Measurements from ENCODE around the gene BRICD5. TPM values are rescaled to one million over a fixed set of nuclear protein-coding genes. Genes with fewer than 3 reads are reported as not detected.
"Not testable (repeated sequence)": the region's sequence is repeated elsewhere in the genome, so short reads cannot be mapped to it uniquely, and the experiment has no call there.

The BRICD5 gene
- total RNA-seq, 1 donor from 2014 or later: 24.6 TPM

DNA sequence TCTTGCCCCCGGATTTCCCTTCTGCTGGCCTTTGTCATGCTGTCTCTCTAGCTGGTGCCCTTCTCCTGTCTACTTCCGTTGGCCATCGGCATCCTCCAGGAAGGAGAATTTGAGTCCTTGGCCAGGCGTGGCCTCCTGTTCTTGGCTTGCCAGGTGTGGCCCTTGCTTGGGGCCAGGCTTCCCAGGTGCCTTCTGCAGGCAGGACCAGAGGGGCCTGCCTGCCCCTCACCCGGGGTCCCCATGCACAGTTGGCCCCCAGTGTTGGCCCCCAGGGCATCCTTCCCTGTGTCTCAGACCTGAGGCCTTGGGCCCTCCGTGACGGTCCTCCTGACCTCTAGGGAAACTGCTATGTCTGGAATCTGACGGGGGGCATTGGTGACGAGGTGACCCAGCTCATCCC, 2.8 kb downstream of the BRICD5 start:
- Mint-ChIP-seq H3K27ac (peak overlapping the region; percentile 25), H3K36me3 (ENCODE audit: low read depth) (peaks cover 38% of the 10 kb centered on the region), H3K27me3 (ENCODE audit: low read depth) (no peaks in the 10 kb centered on the region), H3K9me3 (no peaks in the 10 kb centered on the region), H3K4me3 (ENCODE audit: low read depth) (peak overlapping the region; percentile 64), H3K4me1 (ENCODE audit: low read depth) (peaks cover 25% of the 10 kb centered on the region)
- intact Hi-C loops (cut with micrococcal nuclease): no loop called here
- no peak for DNase-seq (ENCODE audit: low spot score)

DNA sequence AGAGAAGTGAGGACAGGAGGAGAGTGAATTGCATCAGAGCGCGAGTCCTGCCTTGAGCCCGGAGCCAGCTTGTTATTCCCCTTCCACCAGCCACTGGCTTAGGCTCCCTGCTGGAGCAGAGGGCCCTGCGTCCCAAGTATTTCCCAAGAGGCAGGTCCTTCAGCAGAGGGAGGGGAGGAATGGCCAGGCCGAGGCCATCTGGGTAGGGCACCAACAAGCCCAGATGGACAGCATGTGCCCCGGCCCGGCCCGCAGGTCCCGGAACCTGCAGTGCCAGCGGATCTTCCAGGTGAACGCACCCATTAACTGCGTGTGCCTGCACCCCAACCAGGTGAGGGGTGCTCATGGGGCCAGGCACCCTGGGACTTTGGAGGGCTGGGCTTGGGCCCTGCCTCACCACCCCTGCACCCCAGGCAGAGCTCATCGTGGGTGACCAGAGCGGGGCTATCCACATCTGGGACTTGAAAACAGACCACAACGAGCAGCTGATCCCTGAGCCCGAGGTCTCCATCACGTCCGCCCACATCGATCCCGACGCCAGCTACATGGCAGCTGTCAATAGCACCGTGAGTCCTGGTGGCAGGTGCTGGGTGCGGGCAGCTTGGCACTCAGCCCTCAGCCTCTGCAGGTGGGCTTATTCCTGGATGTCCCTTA, 3.8 kb downstream of the BRICD5 start:
- Mint-ChIP-seq H3K27ac (peak overlapping the region; percentile 25), H3K4me1 (ENCODE audit: low read depth) (peaks cover 19% of the 10 kb centered on the region), H3K27me3 (ENCODE audit: low read depth) (peaks cover 6% of the 10 kb centered on the region), H3K36me3 (ENCODE audit: low read depth) (peaks cover 30% of the 10 kb centered on the region), H3K9me3 (no peaks in the 10 kb centered on the region), H3K4me3 (ENCODE audit: low read depth) (peak overlapping the region; percentile 74)
- DNase-seq (ENCODE audit: low spot score): no peak
- intact Hi-C loops (cut with micrococcal nuclease): no loop called here

DNA sequence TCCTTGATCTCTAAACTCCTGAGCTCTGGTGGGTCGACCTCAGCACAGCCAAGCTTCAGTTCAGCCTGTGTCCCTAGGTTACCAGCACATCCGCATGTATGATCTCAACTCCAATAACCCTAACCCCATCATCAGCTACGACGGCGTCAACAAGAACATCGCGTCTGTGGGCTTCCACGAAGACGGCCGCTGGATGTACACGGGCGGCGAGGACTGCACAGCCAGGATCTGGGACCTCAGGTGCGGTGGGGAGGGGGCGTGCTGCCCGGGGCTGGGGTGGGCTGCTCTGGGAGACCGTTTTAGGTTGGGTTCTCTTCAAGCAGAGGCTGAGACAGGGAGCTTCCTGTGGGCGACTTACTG, 4.3 kb downstream of the BRICD5 start:
- H3K4me3 Mint-ChIP-seq (ENCODE audit: low read depth): peak overlapping the region; percentile 74
- intact Hi-C loops (cut with micrococcal nuclease): no loop called here

DNA sequence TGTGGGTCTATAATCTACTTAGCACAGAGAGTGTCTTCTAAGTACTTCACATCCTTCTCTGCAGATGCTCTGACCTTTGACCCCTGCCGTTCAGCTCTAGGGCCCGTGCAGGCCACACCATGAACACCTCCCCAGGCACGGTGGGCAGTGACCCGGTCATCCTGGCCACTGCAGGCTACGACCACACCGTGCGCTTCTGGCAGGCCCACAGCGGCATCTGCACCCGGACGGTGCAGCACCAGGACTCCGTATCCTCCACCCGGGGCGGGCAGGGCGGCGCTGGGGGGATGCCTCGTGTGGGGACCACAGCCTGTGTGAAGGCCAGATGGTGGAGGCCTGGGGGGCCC, 4.7 kb downstream of the BRICD5 start:
- Mint-ChIP-seq H3K4me1 (ENCODE audit: low read depth) (peaks cover 18% of the 10 kb centered on the region), H3K27ac (peak overlapping the region; percentile 69), H3K4me3 (ENCODE audit: low read depth) (peak overlapping the region; percentile 74), H3K9me3 (no peaks in the 10 kb centered on the region), H3K27me3 (ENCODE audit: low read depth) (peaks cover 10% of the 10 kb centered on the region), H3K36me3 (ENCODE audit: low read depth) (peaks cover 26% of the 10 kb centered on the region)
- intact Hi-C loops (cut with micrococcal nuclease): loop anchor here (1.0 kb wide), 1 partner anchor 17 kb away; the partner anchor contains the start of gene E4F1
- DNase-seq (ENCODE audit: low spot score): no peak

More for the DNA sequence above, 4.3 kb downstream of the BRICD5 start:
- no peaks in the 10 kb centered on the region for H3K9me3 Mint-ChIP-seq
- peaks cover 26% of the 10 kb centered on the region for H3K36me3 Mint-ChIP-seq (ENCODE audit: low read depth)
- DNase-seq (ENCODE audit: low spot score): no peak
- peaks cover 18% of the 10 kb centered on the region for H3K4me1 Mint-ChIP-seq (ENCODE audit: low read depth)
- H3K27me3 Mint-ChIP-seq (ENCODE audit: low read depth): peaks cover 10% of the 10 kb centered on the region
- H3K27ac Mint-ChIP-seq: peak overlapping the region; percentile 44

DNA sequence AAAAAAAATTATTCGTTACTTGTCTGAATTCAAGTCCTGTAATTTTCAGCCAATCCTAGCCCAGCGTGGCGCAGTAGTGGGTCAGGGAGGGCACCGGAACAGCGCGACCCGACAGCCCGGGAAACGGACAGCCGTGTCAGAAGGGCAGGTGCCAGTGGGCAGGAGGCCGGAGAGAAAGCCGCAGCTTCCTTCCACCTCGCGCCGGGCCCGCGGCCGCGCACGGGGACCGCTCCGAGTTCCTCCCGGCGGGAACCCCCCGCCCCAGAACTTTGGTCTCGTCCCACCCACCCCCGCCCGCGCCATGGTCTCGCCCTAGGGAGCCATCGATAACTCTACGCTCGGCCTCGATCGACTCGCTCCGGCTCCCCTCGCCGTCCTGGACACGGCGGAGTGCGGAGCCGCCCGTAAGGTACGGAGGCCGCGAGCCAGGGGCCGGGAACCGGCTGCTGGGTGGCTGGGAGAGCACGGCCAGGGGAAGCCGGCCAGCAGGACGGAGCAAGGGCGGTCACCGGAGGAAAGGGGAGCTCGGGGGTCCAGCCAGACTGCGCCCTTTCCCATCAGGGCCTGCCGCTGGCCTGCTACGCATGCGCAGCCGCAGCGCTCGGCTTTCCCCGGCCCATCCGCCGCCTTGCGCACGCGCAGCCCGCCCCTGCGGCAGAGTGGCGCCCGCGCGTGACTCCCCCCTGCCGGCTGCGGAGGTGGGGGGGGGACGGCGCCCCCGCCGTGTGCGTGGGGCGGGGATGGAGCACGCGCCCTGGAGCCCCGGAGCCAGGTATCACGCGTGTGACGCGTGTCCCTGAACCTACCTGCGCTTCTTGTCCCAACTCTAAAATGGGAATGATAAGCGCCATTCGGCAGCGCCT, 5.3 kb downstream of the BRICD5 start, which contains the start of gene MLST8:
MLST8 (plus strand) TSS at position 351 of the 863 bp plus-strand sequence. CDS start 632 bp downstream, outside the sequence.
- Mint-ChIP-seq H3K9me3 (no peaks in the 10 kb centered on the region), H3K4me3 (ENCODE audit: low read depth) (peak within 1 kb of the TSS; percentile 81), H3K27me3 (ENCODE audit: low read depth) (peaks cover 12% of the 10 kb centered on the region), H3K4me1 (ENCODE audit: low read depth) (peaks cover 18% of the 10 kb centered on the region), H3K36me3 (ENCODE audit: low read depth) (peaks cover 26% of the 10 kb centered on the region), H3K27ac (peak within 1 kb of the TSS; percentile 69)
- DNase-seq (ENCODE audit: low spot score): peak; percentile 89
- intact Hi-C loops (cut with micrococcal nuclease): loop anchor here (1.0 kb wide), 1 partner anchor 18 kb away; the partner anchor contains the start of gene E4F1

DNA sequence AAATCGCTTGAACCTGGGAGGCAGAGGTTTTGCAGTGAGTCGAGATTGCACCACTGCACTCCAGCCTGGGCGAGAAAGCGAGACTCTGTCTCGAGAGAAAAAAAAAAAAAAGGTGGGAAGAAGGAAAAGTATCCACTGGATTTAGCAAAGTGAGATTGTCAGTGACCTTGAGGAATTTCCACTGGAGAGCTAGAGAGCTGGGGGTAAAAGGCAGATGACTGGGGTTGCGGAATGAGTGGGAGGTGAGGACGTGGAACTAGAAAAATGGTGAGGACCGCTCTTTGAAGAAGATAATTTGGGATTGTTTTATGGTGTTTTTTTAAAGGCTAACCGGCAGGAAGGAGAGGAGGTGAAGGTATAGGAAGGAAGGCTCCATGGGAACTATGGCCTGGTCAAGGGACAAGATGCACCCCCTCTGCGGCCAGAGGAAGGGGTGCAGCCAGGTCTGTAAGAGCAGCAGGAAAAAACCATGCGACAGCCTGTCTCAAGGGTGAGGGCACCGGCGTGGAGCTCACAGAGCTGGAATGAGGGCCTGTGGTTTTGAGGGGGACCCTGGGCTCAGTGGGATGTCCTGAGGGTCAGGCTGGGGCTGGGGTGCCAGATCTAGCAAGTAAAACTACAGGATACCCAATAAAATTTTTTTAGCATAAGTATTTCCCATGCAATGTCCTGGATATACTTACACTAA, 6.1 kb downstream of the BRICD5 start:
- no peak for DNase-seq (ENCODE audit: low spot score)
- H3K4me1 Mint-ChIP-seq (ENCODE audit: low read depth): peaks cover 18% of the 10 kb centered on the region
- peaks cover 26% of the 10 kb centered on the region for H3K36me3 Mint-ChIP-seq (ENCODE audit: low read depth)
- peak overlapping the region; percentile 81 for H3K4me3 Mint-ChIP-seq (ENCODE audit: low read depth)
- peaks cover 18% of the 10 kb centered on the region for H3K27me3 Mint-ChIP-seq (ENCODE audit: low read depth)
- no peaks in the 10 kb centered on the region for H3K9me3 Mint-ChIP-seq
- peak overlapping the region; percentile 24 for H3K27ac Mint-ChIP-seq
- intact Hi-C loops (cut with micrococcal nuclease): loop anchor here (1.0 kb wide), 1 partner anchor 19 kb away; the partner anchor contains the start of gene E4F1

DNA sequence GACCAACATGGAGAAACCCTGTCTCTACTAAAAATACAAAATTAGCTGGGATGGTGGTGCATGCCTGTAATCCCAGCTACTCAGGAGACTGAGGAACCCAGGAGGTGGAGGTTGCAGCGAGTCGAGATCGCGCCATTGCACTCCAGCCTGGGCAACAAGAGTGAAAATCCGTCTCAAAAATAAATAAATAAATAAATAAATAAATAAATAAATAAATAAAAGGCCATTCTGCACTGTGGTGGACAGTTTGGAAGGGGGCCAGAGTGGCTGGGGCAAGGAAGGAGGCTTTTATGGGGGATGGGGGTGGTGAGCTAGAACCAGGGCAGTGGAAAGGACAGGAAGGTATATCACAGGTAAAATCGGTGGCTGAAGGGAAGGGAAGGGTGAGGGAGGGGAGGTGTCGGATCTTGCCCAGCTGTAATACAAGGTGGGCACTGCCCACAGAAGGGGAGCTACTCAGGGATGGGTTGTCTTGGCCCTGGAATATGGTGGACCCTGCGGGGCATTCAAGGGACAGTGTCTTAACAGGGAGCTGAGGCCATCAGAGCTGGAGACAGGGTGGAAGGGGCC, 7.5 kb downstream of the BRICD5 start:
- DNase-seq (ENCODE audit: low spot score); H3K9me3 Mint-ChIP-seq; H3K27ac Mint-ChIP-seq; intact Hi-C loops (cut with micrococcal nuclease): not testable (repeated sequence)
- Mint-ChIP-seq H3K36me3 (ENCODE audit: low read depth) (peaks cover 19% of the 10 kb centered on the region), H3K4me1 (ENCODE audit: low read depth) (peaks cover 18% of the 10 kb centered on the region), H3K27me3 (ENCODE audit: low read depth) (peaks cover 28% of the 10 kb centered on the region), H3K4me3 (ENCODE audit: low read depth) (peak overlapping the region; percentile 50)

DNA sequence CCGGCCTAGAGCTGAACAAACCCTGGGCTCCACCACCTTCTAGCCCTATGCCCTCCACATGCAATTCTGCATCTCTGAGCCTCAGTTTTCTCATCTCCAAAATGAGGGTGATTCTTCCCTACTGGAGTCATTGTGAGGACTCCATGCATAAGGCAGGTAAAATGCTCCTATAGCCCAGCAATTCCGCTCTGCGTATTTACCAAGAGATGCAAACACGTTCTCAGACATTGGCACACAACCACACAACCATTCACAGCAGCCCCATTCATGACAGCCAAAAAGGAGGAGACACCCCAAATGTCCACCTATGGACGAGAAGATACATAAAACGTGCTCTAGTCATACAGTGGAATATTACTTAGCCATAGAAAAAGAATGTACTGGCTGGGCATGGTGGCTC, 10.3 kb downstream of the BRICD5 start:
- Mint-ChIP-seq H3K9me3 (no peaks in the 10 kb centered on the region), H3K27me3 (ENCODE audit: low read depth) (peaks cover 40% of the 10 kb centered on the region), H3K27ac (no peak overlapping the region), H3K4me1 (ENCODE audit: low read depth) (peaks cover 8% of the 10 kb centered on the region), H3K4me3 (ENCODE audit: low read depth) (no peak overlapping the region), H3K36me3 (ENCODE audit: low read depth) (no peaks in the 10 kb centered on the region)
- intact Hi-C loops (cut with micrococcal nuclease): no loop called here
- DNase-seq (ENCODE audit: low spot score): no peak

DNA sequence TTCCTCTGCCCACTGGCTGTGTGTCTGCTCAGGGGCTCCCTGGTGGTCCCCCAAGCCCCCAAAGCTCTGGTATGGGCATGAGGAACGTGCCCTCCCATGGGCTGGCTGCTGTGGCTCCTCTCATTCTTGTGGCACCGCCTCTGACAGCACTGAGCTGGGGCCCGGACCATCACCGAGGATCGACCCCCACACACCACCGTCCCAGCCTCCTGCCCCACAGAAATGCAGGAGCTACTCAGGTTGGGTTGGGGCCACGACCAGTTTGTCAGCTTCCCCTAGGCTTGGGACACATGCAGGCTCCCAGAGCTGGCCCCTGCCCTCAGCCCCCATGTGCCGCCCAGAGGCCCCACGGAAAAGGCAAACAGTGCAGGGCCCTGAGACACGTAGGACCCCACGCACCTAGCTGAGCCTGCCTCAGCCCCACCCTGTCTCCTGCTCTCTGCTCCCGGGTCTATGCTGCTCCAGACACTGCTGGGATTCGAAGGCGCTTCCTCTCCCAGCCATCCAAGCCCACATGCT, 11.0 kb downstream of the BRICD5 start:
- H3K27ac Mint-ChIP-seq: no peak overlapping the region
- no peak for DNase-seq (ENCODE audit: low spot score)
- no peak overlapping the region for H3K4me3 Mint-ChIP-seq (ENCODE audit: low read depth)
- no peaks in the 10 kb centered on the region for H3K36me3 Mint-ChIP-seq (ENCODE audit: low read depth)
- intact Hi-C loops (cut with micrococcal nuclease): no loop called here
- H3K27me3 Mint-ChIP-seq (ENCODE audit: low read depth): peaks cover 46% of the 10 kb centered on the region
- no peaks in the 10 kb centered on the region for H3K9me3 Mint-ChIP-seq
- peaks cover 6% of the 10 kb centered on the region for H3K4me1 Mint-ChIP-seq (ENCODE audit: low read depth)

DNA sequence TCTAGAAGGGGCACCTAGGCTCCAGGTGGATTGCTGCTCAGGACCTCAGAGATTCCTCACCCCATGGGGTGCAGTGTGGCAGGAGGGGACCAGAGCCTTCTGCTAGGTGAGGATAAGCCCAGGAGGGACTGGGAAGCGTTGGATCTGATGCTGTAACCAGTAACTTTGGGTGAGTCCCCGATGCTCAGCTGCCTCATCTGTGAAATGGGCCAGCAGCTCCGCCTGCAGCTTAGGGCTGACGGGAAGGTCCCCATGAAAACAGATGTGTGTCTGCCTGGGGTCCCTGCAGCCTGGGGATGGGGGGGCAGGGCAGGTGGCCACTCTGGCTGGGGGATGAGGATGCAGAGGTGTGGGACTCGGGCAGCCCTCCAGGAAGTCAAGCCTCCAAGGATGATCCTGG, 11.6 kb downstream of the BRICD5 start:
- no peaks in the 10 kb centered on the region for H3K36me3 Mint-ChIP-seq (ENCODE audit: low read depth)
- peaks cover 2% of the 10 kb centered on the region for H3K4me1 Mint-ChIP-seq (ENCODE audit: low read depth)
- H3K27me3 Mint-ChIP-seq (ENCODE audit: low read depth): peaks cover 47% of the 10 kb centered on the region
- no peak overlapping the region for H3K27ac Mint-ChIP-seq
- no peak for DNase-seq (ENCODE audit: low spot score)
- no peak overlapping the region for H3K4me3 Mint-ChIP-seq (ENCODE audit: low read depth)
- intact Hi-C loops (cut with micrococcal nuclease): no loop called here
- H3K9me3 Mint-ChIP-seq: no peaks in the 10 kb centered on the region

DNA sequence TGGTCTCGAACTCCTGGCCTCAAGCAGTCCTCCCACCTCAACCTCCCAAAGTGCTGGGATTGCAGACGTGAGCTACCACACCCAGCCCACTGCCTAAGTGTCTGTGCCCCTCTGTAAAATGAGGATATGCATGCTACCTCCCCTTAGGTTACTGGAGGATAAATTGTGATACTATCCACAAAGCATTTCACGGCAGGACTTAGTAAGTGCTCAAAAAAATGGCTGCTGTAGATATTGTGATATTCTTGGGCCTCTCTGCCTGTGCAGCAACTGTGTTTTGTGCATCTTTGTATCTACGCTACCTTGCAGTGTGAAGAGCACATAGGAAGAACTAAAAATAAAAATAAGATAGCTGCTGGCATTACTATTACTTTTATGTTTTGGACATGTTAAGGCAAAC, 12.4 kb downstream of the BRICD5 start:
- H3K36me3 Mint-ChIP-seq (ENCODE audit: low read depth): no peaks in the 10 kb centered on the region
- DNase-seq (ENCODE audit: low spot score): no peak
- peak overlapping the region; percentile 37 for H3K4me3 Mint-ChIP-seq (ENCODE audit: low read depth)
- H3K9me3 Mint-ChIP-seq: no peaks in the 10 kb centered on the region
- peaks cover 49% of the 10 kb centered on the region for H3K27me3 Mint-ChIP-seq (ENCODE audit: low read depth)
- H3K4me1 Mint-ChIP-seq (ENCODE audit: low read depth): no peaks in the 10 kb centered on the region
- intact Hi-C loops (cut with micrococcal nuclease): no loop called here
- H3K27ac Mint-ChIP-seq: no peak overlapping the region

DNA sequence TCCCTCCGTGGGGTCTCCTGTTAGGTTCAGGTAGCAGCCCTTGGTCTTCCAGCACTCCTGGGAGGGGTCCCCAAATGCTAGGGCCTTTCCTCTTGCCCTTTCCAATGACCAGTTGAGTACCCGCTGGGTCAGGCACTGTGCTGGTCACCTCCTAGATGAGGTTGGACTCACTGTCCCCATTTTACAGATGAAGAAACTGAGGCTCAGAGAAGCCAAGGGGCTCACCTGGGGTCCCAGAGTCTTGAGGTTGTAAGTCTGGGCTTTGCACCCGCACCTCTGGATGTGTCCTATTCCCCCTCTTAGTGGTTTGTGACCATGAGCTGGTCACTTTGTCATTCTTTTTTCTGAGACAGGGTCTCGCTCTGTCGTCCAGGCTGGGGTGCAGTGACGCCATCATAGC, 12.9 kb downstream of the BRICD5 start:
- H3K4me3 Mint-ChIP-seq (ENCODE audit: low read depth): no peak overlapping the region
- H3K36me3 Mint-ChIP-seq (ENCODE audit: low read depth): no peaks in the 10 kb centered on the region
- H3K4me1 Mint-ChIP-seq (ENCODE audit: low read depth): no peaks in the 10 kb centered on the region
- intact Hi-C loops (cut with micrococcal nuclease): no loop called here
- H3K27ac Mint-ChIP-seq: no peak overlapping the region
- DNase-seq (ENCODE audit: low spot score): no peak
- H3K27me3 Mint-ChIP-seq (ENCODE audit: low read depth): peaks cover 49% of the 10 kb centered on the region
- no peaks in the 10 kb centered on the region for H3K9me3 Mint-ChIP-seq

Measured in activated T-helper 2 cell treated with anti-CD3 and anti-CD28 coated beads, Interferon-gamma antibody, Interleukin-2, Interleukin-4, amounts not matched to agents 10 μg/mL and 5 μg/mL and 100 μg/mL, durations not matched to agents 14 hours and 24 hours and 36 hours (primary cell).